Adrenal gland (tissue), 12 donors: Measurements from ENCODE around the gene KDM4B. TPM values are rescaled to one million over a fixed set of nuclear protein-coding genes. Genes with fewer than 3 reads are reported as not detected.
A peak's percentile ranks its signal among the peaks of the same experiment; 100 is the strongest.

Experiments used
- DNase-seq, 7 donors: peaks; one replicate each; pipeline ENCODE4 v3.0.0-alpha.2; 2019 to 2020
- H3K27ac ChIP-seq, 5 donors: fragments of 200-600 bp; sonication (generic) in 4 of 5; 1 replicate in 3 of 5; 2 replicates in 2 of 5; pipeline versions ENCODE4 v1.5.1 to v1.8.0; 2016 to 2020; ENCODE audit warnings: mild to moderate bottlenecking in 1 of 5
- H3K27me3 ChIP-seq: fragments of 200-600 bp; 2 replicates; pipeline ENCODE4 v1.8.0; 2021
- H3K36me3 ChIP-seq, 2 donors: fragments of 200-600 bp; replicated peaks in 1 of 2; 1 replicate in 1 of 2; 2 replicates in 1 of 2; pipeline versions ENCODE4 v1.5.1 to v1.8.0; 2018 to 2022
- H3K4me1 ChIP-seq, 2 donors: fragments of 200-600 bp; replicated peaks in 1 of 2; 1 replicate in 1 of 2; 2 replicates in 1 of 2; pipeline versions ENCODE4 v1.5.1 to v1.8.0; 2018 to 2021
- H3K4me3 ChIP-seq, 4 donors: fragments of 200-600 bp; sonication (generic) in 3 of 4; one replicate each; pipeline ENCODE4 v1.5.1; 2016 to 2018
- H3K9me3 ChIP-seq, 3 donors: fragments of 200-600 bp; sonication (generic) in 1 of 3; replicated peaks in 1 of 3; 1 replicate in 2 of 3; 2 replicates in 1 of 3; pipeline versions ENCODE4 v1.5.1 to v1.8.0; 2016 to 2021
- POLR2A ChIP-seq, 2 donors: fragments of 450-650 bp; IDR thresholded peaks; one replicate each; pipeline ENCODE4 v1.6.1; 2017; ENCODE audit warnings: antibody characterized with exemption in 2 of 2, mild to moderate bottlenecking in 2 of 2, moderate library complexity in 1 of 2
- WGBS, 4 donors: extraction: QIAGEN DNeasy Blood & Tissue Kit in 2 of 4; methylation state at CpG; one replicate each; pipeline versions ENCODE4 v1.1.5 to v1.1.7; 2013 to 2017; 5-methylcytosine and 5-hydroxymethylcytosine counted together
- intact Hi-C, 2 donors: fragments of 100-400 bp; cut with DNase I; formaldehyde crosslinking; loops; one replicate each; pipeline versions ENCODE4 v1.14.1 to v1.15.0; 2022 to 2023
- polyA plus RNA-seq, 3 donors: library from polyadenylated mRNA; stranded (reverse); fragments of 200-250 nt in 2 of 3; fragments of 350-450 nt in 1 of 3; fragmentation: Illumina TruSeq in 1 of 3; extraction: RNeasy Lipid Tissue Mini Kit (QIAGEN cat#74804) in 1 of 3; gene quantifications; one replicate each; pipeline ENCODE4 v1.2.3, GENCODE V29; 2013 to 2014
- total RNA-seq, 9 donors: library from RNA; depleted of rRNA in 4 of 9; stranded (reverse); fragments of >200 nt in 4 of 9; fragments of 120-200 nt in 1 of 9; fragmentation: NEBNext Ultra II Directional in 1 of 9; extraction: Animal tissue kit (Norgen Biotek cat#: 25700) in 1 of 9; gene quantifications; one replicate each; pipeline versions ENCODE4 v1.1.0 to v1.2.4, GENCODE V29; 2013 to 2023
- TF ChIP-seq, protein P1 (sequence below), 6 experiments: fragments of 450-650 bp in 4 of 6; fragments of 200-600 bp in 2 of 6; sonication (generic) in 1 of 6; IDR thresholded peaks; 1 replicate in 5 of 6; 2 replicates in 1 of 6; pipeline versions ENCODE4 v1.5.1 to v1.8.0; 2016 to 2021; ENCODE audit warnings: antibody characterized with exemption in 6 of 6, mild to moderate bottlenecking in 2 of 6, moderate library complexity in 1 of 6
- donor health status: healthy with polysubstance abuse.
- donor health status: Bipolar disorder and iron deficiency.
- donor health status: DM: yes; HTN: yes; CAD: no.
- donor health status: DM: no; HTN: no; CAD: no.
- donor health status: DM: no; HTN: no; CAD: no.
- donor health status: DM: yes; HTN: yes; CAD: no.

Gene KDM4B
- total and polyA plus RNA-seq, 12 donors, result 9.8 to 65.1 (median 39.9) TPM

DNA sequence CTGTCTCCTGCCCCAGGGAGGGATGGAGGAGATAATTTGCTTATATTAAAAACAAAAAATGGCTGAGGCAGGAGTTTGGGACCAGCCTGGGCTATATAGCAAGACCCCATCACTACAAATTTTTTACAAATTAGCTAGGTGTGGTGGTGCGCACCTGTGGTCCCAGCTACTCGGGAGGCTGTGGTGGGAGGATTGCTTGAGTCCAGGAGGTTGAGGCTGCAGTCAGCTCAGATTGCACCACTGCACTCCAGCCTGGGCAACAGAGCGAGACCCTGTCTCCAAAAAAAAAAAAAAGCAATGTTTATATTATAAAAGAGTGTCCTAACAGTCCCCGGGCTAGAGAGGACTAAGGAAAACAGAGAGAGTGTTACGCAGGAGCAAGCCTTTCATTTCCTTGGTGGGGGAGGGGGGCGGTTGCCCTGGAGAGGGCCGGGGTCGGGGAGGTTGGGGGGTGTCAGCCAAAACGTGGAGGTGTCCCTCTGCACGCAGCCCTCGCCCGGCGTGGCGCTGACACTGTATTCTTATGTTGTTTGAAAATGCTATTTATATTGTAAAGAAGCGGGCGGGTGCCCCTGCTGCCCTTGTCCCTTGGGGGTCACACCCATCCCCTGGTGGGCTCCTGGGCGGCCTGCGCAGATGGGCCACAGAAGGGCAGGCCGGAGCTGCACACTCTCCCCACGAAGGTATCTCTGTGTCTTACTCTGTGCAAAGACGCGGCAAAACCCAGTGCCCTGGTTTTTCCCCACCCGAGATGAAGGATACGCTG lies 184.0 kb downstream of the KDM4B start:
- DNase-seq, result peak in 1 of 7 donors; percentile 17
- WGBS, 4 donors, result 88 to 92% (median 91%) methylated on average over 24 of the region's 24 CpGs
- H3K27ac ChIP-seq, result no peak overlapping the region
- H3K36me3 ChIP-seq, result peaks cover 0 to 26% of the 10 kb centered on the region in 2 donors
- H3K4me3 ChIP-seq, result no peak overlapping the region
- no peaks in the 10 kb centered on the region for H3K4me1 ChIP-seq
- TF ChIP-seq, protein P1, sequence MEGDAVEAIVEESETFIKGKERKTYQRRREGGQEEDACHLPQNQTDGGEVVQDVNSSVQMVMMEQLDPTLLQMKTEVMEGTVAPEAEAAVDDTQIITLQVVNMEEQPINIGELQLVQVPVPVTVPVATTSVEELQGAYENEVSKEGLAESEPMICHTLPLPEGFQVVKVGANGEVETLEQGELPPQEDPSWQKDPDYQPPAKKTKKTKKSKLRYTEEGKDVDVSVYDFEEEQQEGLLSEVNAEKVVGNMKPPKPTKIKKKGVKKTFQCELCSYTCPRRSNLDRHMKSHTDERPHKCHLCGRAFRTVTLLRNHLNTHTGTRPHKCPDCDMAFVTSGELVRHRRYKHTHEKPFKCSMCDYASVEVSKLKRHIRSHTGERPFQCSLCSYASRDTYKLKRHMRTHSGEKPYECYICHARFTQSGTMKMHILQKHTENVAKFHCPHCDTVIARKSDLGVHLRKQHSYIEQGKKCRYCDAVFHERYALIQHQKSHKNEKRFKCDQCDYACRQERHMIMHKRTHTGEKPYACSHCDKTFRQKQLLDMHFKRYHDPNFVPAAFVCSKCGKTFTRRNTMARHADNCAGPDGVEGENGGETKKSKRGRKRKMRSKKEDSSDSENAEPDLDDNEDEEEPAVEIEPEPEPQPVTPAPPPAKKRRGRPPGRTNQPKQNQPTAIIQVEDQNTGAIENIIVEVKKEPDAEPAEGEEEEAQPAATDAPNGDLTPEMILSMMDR (IDR thresholded peaks at IDR 0.05), result no peak
- no peak for TF ChIP-seq POLR2A (IDR thresholded peaks at IDR 0.05)
- no peaks in the 10 kb centered on the region for H3K27me3 ChIP-seq
- H3K9me3 ChIP-seq, result no peaks in the 10 kb centered on the region
- intact Hi-C loops, result no loop called here

DNA sequence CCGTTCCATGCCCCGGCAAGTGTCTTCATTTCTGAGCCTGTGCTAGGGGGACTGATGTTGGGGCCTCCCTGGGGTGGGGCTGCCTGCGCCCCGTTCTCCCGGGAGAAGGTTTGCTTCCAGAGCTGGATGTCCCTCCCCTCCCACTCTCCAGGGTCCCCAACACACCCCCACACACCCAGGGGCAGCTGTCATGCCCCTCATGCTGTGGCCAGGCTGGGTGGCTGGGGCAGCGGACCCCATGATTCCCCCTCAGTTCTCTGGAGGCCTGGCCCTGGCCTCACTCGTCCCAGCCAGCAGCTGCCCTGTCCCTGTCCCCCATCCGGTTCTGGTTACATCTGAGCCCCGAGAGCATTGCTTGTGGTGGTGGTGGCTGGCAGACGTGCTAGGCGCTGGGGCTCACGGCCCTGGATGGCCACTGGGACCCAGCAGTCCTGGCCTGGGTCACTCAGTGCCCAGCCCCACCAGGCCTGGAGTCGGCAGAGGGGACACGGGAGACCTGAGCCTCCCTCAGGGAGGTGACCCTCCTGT lies 184.8 kb downstream of the KDM4B start:
- TF ChIP-seq, protein P1 (IDR thresholded peaks at IDR 0.05), result no peak
- TF ChIP-seq POLR2A (IDR thresholded peaks at IDR 0.05), result no peak
- H3K27me3 ChIP-seq, result no peaks in the 10 kb centered on the region
- WGBS, 4 donors, result 84 to 89% (median 85%) methylated on average over 8 to 14 of the region's 14 CpGs
- DNase-seq, result peak in 1 of 7 donors; percentile 7
- H3K27ac ChIP-seq, result no peak overlapping the region
- intact Hi-C loops, result no loop called here
- no peak overlapping the region for H3K4me3 ChIP-seq
- no peaks in the 10 kb centered on the region for H3K9me3 ChIP-seq
- H3K36me3 ChIP-seq, result peaks cover 0 to 19% of the 10 kb centered on the region in 2 donors
- H3K4me1 ChIP-seq, result no peaks in the 10 kb centered on the region

DNA sequence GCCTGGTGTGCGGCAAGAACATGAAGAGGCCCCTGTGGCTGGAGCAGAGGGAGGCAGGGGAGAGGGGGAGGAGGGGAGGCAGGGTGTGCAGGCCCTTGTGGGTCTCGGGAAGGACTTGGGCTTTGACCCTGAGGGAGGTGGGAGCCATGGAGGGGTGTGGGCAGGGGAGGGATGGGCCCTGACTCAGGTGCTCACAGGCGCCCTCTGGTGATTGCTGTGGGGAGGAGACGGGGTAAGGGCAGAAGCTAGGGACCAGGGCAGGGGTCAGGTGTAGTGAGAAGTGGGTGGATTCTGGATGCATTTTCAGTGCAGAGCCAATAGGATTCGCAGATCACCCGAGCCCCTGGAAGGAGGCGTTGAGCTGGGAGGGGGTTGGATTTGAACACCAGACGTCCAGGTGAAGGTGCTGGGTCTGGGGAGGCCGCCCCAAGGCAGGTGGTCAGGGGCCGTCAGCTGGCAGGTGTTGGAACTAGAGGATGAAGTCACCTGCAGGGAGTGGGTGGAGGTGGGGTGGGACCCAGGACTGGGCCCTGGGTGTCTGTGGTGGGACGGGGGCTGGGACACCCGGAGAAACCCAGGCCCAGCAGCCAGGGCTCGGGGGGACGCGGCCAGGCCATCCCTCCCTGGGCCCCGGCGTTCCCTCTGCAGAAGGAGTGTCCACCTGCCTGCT lies 185.4 kb downstream of the KDM4B start:
- peak in 4 of 7 donors; percentile 27 to 63 (median 46) for DNase-seq
- intact Hi-C loops, result no loop called here

More for the DNA sequence above, 185.4 kb downstream of the KDM4B start:
- Histone ChIP-seq H3K27me3 (no peaks in the 10 kb centered on the region), H3K4me1 (no peaks in the 10 kb centered on the region), H3K4me3 (no peak overlapping the region), H3K9me3 (no peaks in the 10 kb centered on the region), H3K36me3 (peaks cover 0 to 19% of the 10 kb centered on the region in 2 donors), H3K27ac (no peak overlapping the region)
- 63 to 77% (median 69%) methylated on average over 10 to 17 of the region's 17 CpGs for WGBS, 4 donors
- TF ChIP-seq POLR2A (IDR thresholded peaks at IDR 0.05), result no peak
- TF ChIP-seq, protein P1 (IDR thresholded peaks at IDR 0.05), result peak; percentile 19 to 54 (median 36)
